ENCODE results near the gene TMEM131. TPM values are rescaled to one million over a fixed set of nuclear protein-coding genes. Genes with fewer than 3 reads are reported as not detected.

TMEM131 gene
- total and polyA plus RNA-seq, 2 of the 8 experiments (the other 6 are each of a cell fraction or from before 2014, with no cell fraction given), result 9.7 to 22.9 TPM

DNA sequence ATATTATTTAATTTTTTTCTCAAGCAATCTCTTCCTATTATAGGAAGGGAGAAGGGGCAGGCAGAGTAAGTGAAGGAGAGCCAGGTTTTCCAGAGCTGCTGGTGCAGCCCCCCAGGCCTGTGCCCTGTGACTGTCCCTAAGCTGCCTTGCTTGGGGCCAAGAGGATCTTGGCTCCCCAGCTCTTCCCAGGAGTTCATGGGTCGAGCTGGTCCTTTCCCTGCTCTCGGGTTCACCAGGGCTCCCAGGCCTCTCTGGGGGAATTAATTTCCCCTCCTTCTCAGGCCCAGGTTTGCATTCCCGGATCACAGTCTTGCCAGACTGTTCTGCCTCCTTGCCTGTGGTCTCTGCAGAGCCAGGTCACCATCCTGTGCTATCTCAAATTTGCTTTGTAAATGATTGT is 12.7 kb upstream of the TMEM131 start:
- Histone ChIP-seq H3K9ac (replicated peaks in 1 of 4; ENCODE audit: extremely low read depth in 1 of 4, low read depth in 3 of 4, low read length in 3 of 4) (no peak overlapping the region), H3K4me2 (ENCODE audit: insufficient read depth in 1 of 2, low read depth in 2 of 2, low read length in 2 of 2) (no peak overlapping the region), H3K9me3 (ENCODE audit: insufficient read depth in 2 of 2, low read depth in 1 of 2, low read length in 1 of 2) (no peaks in the 10 kb centered on the region), H4K5ac (ENCODE audit: insufficient read length, low read depth, low read length) (no peak overlapping the region), H3K4ac (replicated peaks; ENCODE audit: insufficient read length, low read depth, low read length) (no peak overlapping the region), H2AK5ac (ENCODE audit: low read depth, low read length) (no peak overlapping the region), H3K36me3 (ENCODE audit: control insufficient read depth in 2 of 4, insufficient read depth in 4 of 4, low read length in 3 of 4) (no peaks in the 10 kb centered on the region), H4K8ac (ENCODE audit: extremely low read depth, insufficient read depth, low read length) (no peak overlapping the region), H3K23me2 (ENCODE audit: low read depth, low read length) (no peaks in the 10 kb centered on the region; the same call in 1 of the 2 replicates), H4K20me1 (replicated peaks in 1 of 2; ENCODE audit: control insufficient read depth in 1 of 2, insufficient read depth in 2 of 2, low read length in 2 of 2) (no peaks in the 10 kb centered on the region), H3K27ac (ENCODE audit: low read depth, low read length) (no peak overlapping the region), H2BK15ac (ENCODE audit: low read length) (no peak overlapping the region), H2BK20ac (ENCODE audit: low read length) (no peak overlapping the region), H2BK120ac (replicated peaks; ENCODE audit: low read depth, low read length) (no peak overlapping the region), H2AFZ (ENCODE audit: low read length) (no peak overlapping the region), H3K79me1 (ENCODE audit: low read depth, low read length) (no peaks in the 10 kb centered on the region), H3K14ac (ENCODE audit: insufficient read length) (no peak overlapping the region), H3K56ac (replicated peaks; ENCODE audit: insufficient read length, low read depth, low read length) (no peak overlapping the region), H4K91ac (replicated peaks; ENCODE audit: insufficient read length, low read length) (no peak overlapping the region), H3K4me3 (ENCODE audit: extremely low read depth in 1 of 4, insufficient read depth in 2 of 4, low read depth in 3 of 4, low read length in 4 of 4) (no peak overlapping the region), H3K23ac (ENCODE audit: insufficient read length) (no peak overlapping the region), H2BK5ac (ENCODE audit: low read depth, low read length) (no peak overlapping the region), H3K4me1 (replicated peaks in 1 of 4; ENCODE audit: control insufficient read depth in 3 of 4, insufficient read depth in 4 of 4, low read length in 3 of 4) (no peaks in the 10 kb centered on the region), H3K27me3 (replicated peaks in 1 of 4; ENCODE audit: control insufficient read depth in 3 of 4, extremely low read depth in 1 of 4, insufficient read depth in 3 of 4, low read length in 3 of 4) (no peaks in the 10 kb centered on the region), H2BK12ac (ENCODE audit: low read depth, low read length) (no peak overlapping the region), H3K18ac (ENCODE audit: extremely low read depth, low read length) (no peak overlapping the region), H3K79me2 (ENCODE audit: control insufficient read depth in 1 of 2, insufficient read depth in 2 of 2, low read length in 2 of 2) (no peaks in the 10 kb centered on the region)
- 88% methylated on average over 3 of the region's 3 CpGs; no CpG with 5 or more reads in 1 of the 2 experiments for WGBS, 2 experiments (ENCODE audit: extremely low coverage in 1 of 2, insufficient coverage in 1 of 2, insufficient read length in 1 of 2, insufficient replicate concordance in 2 of 2, low coverage in 1 of 2, low lambda C conversion rate in 2 of 2, missing lambda C conversion rate in 1 of 2)
- CTCF ChIA-PET (ENCODE audit: partially characterized antibody), result interaction anchor here (1.3 kb wide), 1 partner anchor 377 kb away, joined by 3 read pairs; no protein-coding TSS in a partner anchor
- no peak for TF ChIP-seq RXRA (IDR thresholded peaks at IDR 0.05; ENCODE audit: insufficient read depth, low read depth, low read length)
- TF ChIP-seq HDAC6 (IDR thresholded peaks at IDR 0.05; ENCODE audit: low read depth, low read length), result no peak
- TF ChIP-seq YY1 (IDR thresholded peaks at IDR 0.05; ENCODE audit: low read depth, low read length), result no peak
- TF ChIP-seq CBX8 (IDR thresholded peaks at IDR 0.05; ENCODE audit: borderline replicate concordance, low read depth, low read length), result no peak
- TF ChIP-seq KDM4A (IDR thresholded peaks at IDR 0.05; ENCODE audit: low read depth, low read length, severe bottlenecking), result no peak
- TF ChIP-seq SRF (IDR thresholded peaks at IDR 0.05; ENCODE audit: low read depth, low read length), result no peak
- no peak for TF ChIP-seq POU5F1 (IDR thresholded peaks at IDR 0.05; ENCODE audit: low read depth, low read length)
- TF ChIP-seq CHD1 (IDR thresholded peaks at IDR 0.05; ENCODE audit: low read depth, low read length), result no peak
- no peak for TF ChIP-seq TAF7 (optimal IDR thresholded peaks at IDR 0.05; ENCODE audit: borderline replicate concordance, low read depth, low read length)
- TF ChIP-seq EZH2 (IDR thresholded peaks at IDR 0.05; ENCODE audit: low read depth, low read length, severe bottlenecking), result no peak
- POLR2A ChIA-PET (ENCODE audit: partially characterized antibody), result no interaction called here
- DNase-seq (ENCODE audit: low read depth in 1 of 2, low spot score in 2 of 2) (no peak), FAIRE-seq (no peak)

All from H1 (cell line).